GM11168 (cell line): ENCODE measurements around the gene CCDC12.

ENCODE experiments used
- in situ Hi-C: fragments of 300-500 bp; cut with MboI; formaldehyde crosslinking; loops from one replicate; pipeline ENCODE4 v1.12.0; 2022; ENCODE audit warnings: low sequenced_read_pairs; ENCODE audit not compliant: unreplicated experiment

The CCDC12 gene

GRCh38 chr3:46884929-46885328 is 91.6 kb downstream of the CCDC12 start:
- in situ Hi-C loops = no loop called here

- in situ Hi-C loops = no loop called here
Measured at GRCh38 chr3:46884427-46884826, 92.1 kb downstream of the CCDC12 start.

- in situ Hi-C loops = no loop called here
Measured at GRCh38 chr3:46883830-46884185, 92.7 kb downstream of the CCDC12 start.

- in situ Hi-C loops = no loop called here
Measured at GRCh38 chr3:46883054-46883829, 93.3 kb downstream of the CCDC12 start.

- in situ Hi-C loops = no loop called here
Measured at GRCh38 chr3:46882377-46883053, 94.0 kb downstream of the CCDC12 start.

GRCh38 chr3:46881596-46882376 is 94.8 kb downstream of the CCDC12 start:
- in situ Hi-C loops = no loop called here

- in situ Hi-C loops = no loop called here
Measured at GRCh38 chr3:46880884-46881595, 95.5 kb downstream of the CCDC12 start.

- in situ Hi-C loops = no loop called here
Measured at GRCh38 chr3:46878781-46879436, 97.6 kb downstream of the CCDC12 start.

- in situ Hi-C loops = no loop called here
Measured at GRCh38 chr3:46877406-46878125, 99.0 kb downstream of the CCDC12 start, which contains the start of gene PTH1R. PTH1R (plus strand) TSS chr3:46877721; CDS start chr3:46883560, 5,839 bp downstream.

- in situ Hi-C loops = no loop called here
Measured at GRCh38 chr3:46876313-46877300, 99.9 kb downstream of the CCDC12 start.

- in situ Hi-C loops = no loop called here
Measured at GRCh38 chr3:46875560-46875959, 101.0 kb downstream of the CCDC12 start.

GRCh38 chr3:46874430-46874829 is 102.1 kb downstream of the CCDC12 start:
- in situ Hi-C loops = no loop called here

- in situ Hi-C loops = no loop called here
Measured at GRCh38 chr3:46873521-46873920, 103.0 kb downstream of the CCDC12 start.
